Kidney epithelial cell (primary cell): Measurements from ENCODE around the gene MRPL12. TPM values are rescaled to one million over a fixed set of nuclear protein-coding genes. Genes with fewer than 3 reads are reported as not detected.

ENCODE experiments used
- DNase-seq: peaks from one replicate; pipeline ENCODE4 v3.0.0-alpha.2; 2010; ENCODE audit warnings: low read depth
- H3K27me3 ChIP-seq: 2 replicates; pipeline ENCODE4 v1.6.0; 2011; ENCODE audit warnings: low read length; ENCODE audit not compliant: control insufficient read depth, insufficient read depth
- H3K36me3 ChIP-seq: 2 replicates; pipeline ENCODE4 v1.5.1; 2011; ENCODE audit warnings: low read length; ENCODE audit not compliant: control insufficient read depth, insufficient read depth
- H3K4me3 ChIP-seq: 2 replicates; pipeline ENCODE4 v1.5.1; 2011; ENCODE audit warnings: low read depth, mild to moderate bottlenecking, control low read depth, low read length
- CTCF ChIP-seq: IDR thresholded peaks from 2 replicates; pipeline ENCODE4 v1.5.1; 2011; ENCODE audit warnings: mild to moderate bottlenecking, moderate library complexity, low read length, control low read depth, inconsistent platforms; ENCODE audit not compliant: insufficient read depth, poor library complexity, severe bottlenecking
- total RNA-seq: library from RNA; depleted of rRNA; stranded (reverse); fragments of >200 nt; gene quantifications from 2 replicates; pipeline ENCODE4 v1.2.3, GENCODE V29; 2015

MRPL12 gene
- total RNA-seq, 1 donor from 2014 or later: 70.5 TPM

- Histone ChIP-seq H3K36me3 (peaks cover 3% of the 10 kb centered on the region), H3K27me3 (no peaks in the 10 kb centered on the region), H3K4me3 (peak within 1 kb of the TSS; percentile 80)
- peak; percentile 86 for DNase-seq
- no peak for TF ChIP-seq CTCF
These were observed 36.6 kb upstream of the MRPL12 start, which contains the start of the genes CCDC137 and OXLD1 for GRCh38 chr17:81666342-81667191. CCDC137 (plus strand) TSS chr17:81666737; CDS start chr17:81666767, 30 bp downstream. OXLD1 (minus strand) TSS chr17:81666605; CDS start chr17:81666577, 28 bp downstream.

- TF ChIP-seq CTCF: no peak
- no peak for DNase-seq
- Histone ChIP-seq H3K4me3 (no peak overlapping the region), H3K27me3 (no peaks in the 10 kb centered on the region), H3K36me3 (peaks cover 3% of the 10 kb centered on the region)
These were observed 35.4 kb upstream of the MRPL12 start for GRCh38 chr17:81667754-81668153.

GRCh38 chr17:81672504-81672903 lies 30.7 kb upstream of the MRPL12 start:
- no peak for TF ChIP-seq CTCF
- Histone ChIP-seq H3K4me3 (no peak overlapping the region), H3K36me3 (peaks cover 3% of the 10 kb centered on the region), H3K27me3 (no peaks in the 10 kb centered on the region)
- DNase-seq: no peak

- Histone ChIP-seq H3K4me3 (no peak overlapping the region), H3K36me3 (peaks cover 3% of the 10 kb centered on the region), H3K27me3 (no peaks in the 10 kb centered on the region)
- no peak for DNase-seq
- TF ChIP-seq CTCF: no peak
These were observed 30.2 kb upstream of the MRPL12 start for GRCh38 chr17:81672954-81673353.

- Histone ChIP-seq H3K27me3 (no peaks in the 10 kb centered on the region), H3K36me3 (peaks cover 3% of the 10 kb centered on the region), H3K4me3 (no peak overlapping the region)
- DNase-seq: no peak
- no peak for TF ChIP-seq CTCF
These were observed 29.5 kb upstream of the MRPL12 start for GRCh38 chr17:81673561-81674258.
